ENCODE data around the gene IGF2BP2. TPM values are rescaled to one million over a fixed set of nuclear protein-coding genes. Genes with fewer than 3 reads are reported as not detected.

IGF2BP2 gene
- total and polyA plus RNA-seq, 7 donors, result 1.1 to 5.6 (median 2.3) TPM

DNA sequence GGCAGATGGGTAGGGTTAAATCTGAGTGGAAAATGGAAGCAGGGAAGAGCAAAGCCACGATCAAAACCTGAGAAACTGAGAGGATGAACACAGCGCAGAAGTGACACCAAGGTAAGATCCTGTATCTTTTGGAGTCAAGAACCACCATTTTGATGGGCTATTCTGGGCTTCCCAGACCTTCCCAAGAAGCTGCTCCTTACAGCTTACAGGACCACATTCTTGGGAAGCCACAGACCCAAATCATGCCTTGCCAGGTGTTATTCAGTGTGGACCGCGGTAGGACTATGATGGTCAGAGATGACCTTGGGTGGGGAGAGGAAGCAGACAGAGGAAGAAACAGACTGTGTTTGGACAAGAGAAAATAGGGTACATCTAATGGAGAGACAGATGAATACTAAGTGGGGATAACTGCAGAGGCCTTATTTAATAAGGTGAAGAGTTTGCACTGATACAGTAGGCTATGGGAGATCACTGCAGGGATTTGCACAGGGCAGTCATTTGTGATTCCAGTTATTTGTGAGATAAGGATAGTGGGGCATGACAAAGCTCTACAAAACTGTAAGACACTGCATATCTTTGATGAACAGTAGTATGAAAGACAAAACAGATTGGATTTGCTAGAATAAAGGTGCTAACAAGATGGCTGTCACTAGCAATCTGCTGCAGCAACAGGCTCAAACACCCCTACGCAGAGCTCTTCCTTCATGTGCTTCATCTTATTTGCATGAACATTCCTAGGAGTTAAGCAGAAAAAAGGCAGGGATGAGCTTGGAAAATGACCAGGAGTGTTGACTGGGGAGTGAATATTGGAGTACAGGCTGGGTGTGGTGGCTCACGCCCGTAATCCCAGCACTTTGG, 105.9 kb downstream of the IGF2BP2 start:
- 94 to 97% (median 94%) methylated on average over 7 of the region's 7 CpGs for WGBS, 3 donors
- intact Hi-C loops (cut with DNase I), result no loop called here

DNA sequence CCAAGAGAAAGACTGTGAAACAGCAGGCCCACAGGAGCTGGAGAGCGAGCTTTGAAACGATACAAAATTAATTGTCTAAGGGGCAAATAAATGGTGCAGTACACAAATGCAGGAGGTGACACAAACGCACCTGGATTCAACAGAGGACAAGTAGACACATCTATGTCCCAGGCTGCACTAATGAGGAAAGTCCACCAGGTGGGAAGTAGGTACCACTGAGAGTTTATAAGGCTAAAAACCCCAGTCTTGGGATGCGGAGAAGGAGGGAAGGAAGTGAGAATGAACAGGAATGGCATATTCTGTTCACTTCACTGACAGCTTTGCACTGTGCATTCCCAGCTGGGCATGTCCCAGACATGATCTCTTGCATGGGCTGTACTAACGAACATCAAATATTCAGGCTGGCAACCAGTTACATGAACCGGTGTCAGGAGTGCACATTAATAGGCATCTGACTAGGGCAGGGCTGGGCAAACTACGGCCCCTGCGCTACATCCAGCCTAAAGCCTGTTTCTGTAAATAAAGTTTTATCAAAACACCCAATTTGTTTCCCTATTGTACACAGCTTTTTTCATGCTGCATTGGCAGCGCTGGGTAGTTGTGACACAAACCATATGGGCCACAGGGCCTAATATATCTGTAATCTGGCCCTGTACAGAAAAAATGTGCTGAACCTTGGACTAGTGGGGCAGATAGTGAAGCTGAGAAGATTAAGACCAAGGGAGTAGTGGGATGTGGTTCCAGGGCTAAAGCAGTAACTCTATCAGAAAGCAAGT, 107.0 kb downstream of the IGF2BP2 start:
- DNase-seq (no peak), ATAC-seq (no peak)
- H3K9me3 ChIP-seq, result no peaks in the 10 kb centered on the region
- intact Hi-C loops (cut with DNase I), result no loop called here
- no peaks in the 10 kb centered on the region for H3K36me3 ChIP-seq (ENCODE audit: insufficient read depth in 1 of 2, low read depth in 1 of 2)
- WGBS, 3 donors, result 77 to 82% (median 80%) methylated on average over 9 of the region's 9 CpGs
- peaks cover 0 to 2% (median 2%) of the 10 kb centered on the region in 3 donors for H3K27me3 ChIP-seq (ENCODE audit: insufficient read depth in 3 of 3, low read length in 2 of 3)
- H3K27ac ChIP-seq, result no peak overlapping the region
- TF ChIP-seq, protein P1, sequence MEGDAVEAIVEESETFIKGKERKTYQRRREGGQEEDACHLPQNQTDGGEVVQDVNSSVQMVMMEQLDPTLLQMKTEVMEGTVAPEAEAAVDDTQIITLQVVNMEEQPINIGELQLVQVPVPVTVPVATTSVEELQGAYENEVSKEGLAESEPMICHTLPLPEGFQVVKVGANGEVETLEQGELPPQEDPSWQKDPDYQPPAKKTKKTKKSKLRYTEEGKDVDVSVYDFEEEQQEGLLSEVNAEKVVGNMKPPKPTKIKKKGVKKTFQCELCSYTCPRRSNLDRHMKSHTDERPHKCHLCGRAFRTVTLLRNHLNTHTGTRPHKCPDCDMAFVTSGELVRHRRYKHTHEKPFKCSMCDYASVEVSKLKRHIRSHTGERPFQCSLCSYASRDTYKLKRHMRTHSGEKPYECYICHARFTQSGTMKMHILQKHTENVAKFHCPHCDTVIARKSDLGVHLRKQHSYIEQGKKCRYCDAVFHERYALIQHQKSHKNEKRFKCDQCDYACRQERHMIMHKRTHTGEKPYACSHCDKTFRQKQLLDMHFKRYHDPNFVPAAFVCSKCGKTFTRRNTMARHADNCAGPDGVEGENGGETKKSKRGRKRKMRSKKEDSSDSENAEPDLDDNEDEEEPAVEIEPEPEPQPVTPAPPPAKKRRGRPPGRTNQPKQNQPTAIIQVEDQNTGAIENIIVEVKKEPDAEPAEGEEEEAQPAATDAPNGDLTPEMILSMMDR (IDR thresholded peaks at IDR 0.05), result no peak
- no peaks in the 10 kb centered on the region for H3K4me1 ChIP-seq
- no peak overlapping the region for H3K4me3 ChIP-seq

More for the DNA sequence above, 105.9 kb downstream of the IGF2BP2 start:
- no peak overlapping the region for H3K4me3 ChIP-seq
- no peaks in the 10 kb centered on the region for H3K9me3 ChIP-seq
- no peaks in the 10 kb centered on the region for H3K36me3 ChIP-seq (ENCODE audit: insufficient read depth in 1 of 2, low read depth in 1 of 2)
- no peak for ATAC-seq
- no peak overlapping the region for H3K27ac ChIP-seq
- TF ChIP-seq, protein P1 (IDR thresholded peaks at IDR 0.05), result no peak
- no peak for DNase-seq
- peaks cover 0 to 2% (median 2%) of the 10 kb centered on the region in 3 donors for H3K27me3 ChIP-seq (ENCODE audit: insufficient read depth in 3 of 3, low read length in 2 of 3)
- no peaks in the 10 kb centered on the region for H3K4me1 ChIP-seq

DNA sequence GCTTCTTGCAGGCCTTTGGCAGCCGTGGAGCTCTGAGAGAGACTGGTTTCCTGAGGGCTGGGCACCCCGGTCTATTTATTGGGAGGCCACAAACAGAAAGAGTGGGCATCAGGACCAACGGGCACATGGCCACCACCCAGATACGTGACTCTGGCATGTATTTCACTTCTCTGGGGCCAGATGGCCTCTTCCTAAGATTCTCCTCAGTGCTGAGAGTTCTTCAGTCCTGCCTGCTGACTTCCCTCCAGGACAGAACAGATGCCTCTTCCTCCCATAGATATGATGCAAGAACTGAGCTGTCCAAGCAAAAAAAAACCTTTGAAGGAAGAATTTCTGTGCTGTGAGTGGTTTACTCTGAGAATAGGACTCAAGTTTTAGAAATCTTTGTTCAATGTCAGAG, 107.7 kb downstream of the IGF2BP2 start:
- ATAC-seq (no peak), DNase-seq (no peak)
- WGBS, 3 donors, result 24 to 34% (median 27%) methylated on average over 4 of the region's 4 CpGs
- Histone ChIP-seq H3K27me3 (ENCODE audit: insufficient read depth in 3 of 3, low read length in 2 of 3) (peaks cover 0 to 2% (median 2%) of the 10 kb centered on the region in 3 donors), H3K27ac (no peak overlapping the region), H3K4me3 (no peak overlapping the region), H3K9me3 (no peaks in the 10 kb centered on the region), H3K4me1 (no peaks in the 10 kb centered on the region), H3K36me3 (ENCODE audit: insufficient read depth in 1 of 2, low read depth in 1 of 2) (no peaks in the 10 kb centered on the region)
- intact Hi-C loops (cut with DNase I), result no loop called here
- TF ChIP-seq, protein P1 (IDR thresholded peaks at IDR 0.05), result no peak

DNA sequence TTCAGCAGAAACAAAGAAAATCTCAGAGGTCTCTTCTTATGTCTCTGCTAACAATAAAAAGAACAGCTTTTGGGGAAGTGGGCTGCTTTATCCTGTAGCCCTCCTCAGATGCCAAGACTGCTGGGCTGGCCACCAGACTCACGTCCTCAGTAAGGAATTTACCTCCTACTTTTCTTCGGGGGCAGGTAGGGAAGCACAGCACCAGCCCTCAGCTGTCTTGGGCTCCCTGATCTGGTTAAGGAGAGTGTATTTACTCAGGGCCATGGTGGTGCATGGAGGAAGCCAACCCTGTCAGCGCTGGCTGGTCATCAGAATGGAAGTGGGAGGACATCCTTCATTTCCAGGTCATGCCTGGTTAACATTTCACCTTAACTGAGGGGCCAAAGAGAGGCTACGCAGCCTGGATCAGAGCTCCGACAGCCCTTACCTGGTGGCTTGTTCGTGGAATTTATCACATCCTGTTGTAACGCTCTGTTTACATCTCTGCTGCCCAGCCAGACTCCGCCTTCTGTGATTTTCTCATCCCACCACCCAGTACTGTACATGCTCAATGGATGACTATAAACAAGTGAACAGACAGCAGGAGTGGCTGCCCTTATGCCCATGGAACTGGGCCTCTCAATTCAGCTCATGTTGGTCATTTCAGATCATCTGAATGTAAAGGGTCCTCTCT, 108.3 kb downstream of the IGF2BP2 start:
- Histone ChIP-seq H3K4me3 (no peak overlapping the region), H3K27me3 (ENCODE audit: insufficient read depth in 3 of 3, low read length in 2 of 3) (peaks cover 0 to 2% (median 2%) of the 10 kb centered on the region in 3 donors), H3K36me3 (ENCODE audit: insufficient read depth in 1 of 2, low read depth in 1 of 2) (no peaks in the 10 kb centered on the region), H3K4me1 (no peaks in the 10 kb centered on the region), H3K27ac (no peak overlapping the region), H3K9me3 (no peaks in the 10 kb centered on the region)
- TF ChIP-seq, protein P1 (IDR thresholded peaks at IDR 0.05), result no peak
- DNase-seq (no peak), ATAC-seq (no peak)
- intact Hi-C loops (cut with DNase I), result no loop called here
- 70 to 71% (median 70%) methylated on average over 8 of the region's 8 CpGs for WGBS, 3 donors
